HG02759 (cell line): ENCODE measurements around the gene ARHGEF4.

Source experiments
- ATAC-seq: cut with Tn5 transposase; IDR thresholded peaks from one replicate; pipeline ENCODE4 v1.9.1; 2021; ENCODE audit warnings: mild to moderate bottlenecking, moderate library complexity; ENCODE audit not compliant: unreplicated experiment

Gene ARHGEF4

GRCh38 chr2:131045286-131046027 is 208.7 kb downstream of the ARHGEF4 start:
- no peak for ATAC-seq

DNA sequence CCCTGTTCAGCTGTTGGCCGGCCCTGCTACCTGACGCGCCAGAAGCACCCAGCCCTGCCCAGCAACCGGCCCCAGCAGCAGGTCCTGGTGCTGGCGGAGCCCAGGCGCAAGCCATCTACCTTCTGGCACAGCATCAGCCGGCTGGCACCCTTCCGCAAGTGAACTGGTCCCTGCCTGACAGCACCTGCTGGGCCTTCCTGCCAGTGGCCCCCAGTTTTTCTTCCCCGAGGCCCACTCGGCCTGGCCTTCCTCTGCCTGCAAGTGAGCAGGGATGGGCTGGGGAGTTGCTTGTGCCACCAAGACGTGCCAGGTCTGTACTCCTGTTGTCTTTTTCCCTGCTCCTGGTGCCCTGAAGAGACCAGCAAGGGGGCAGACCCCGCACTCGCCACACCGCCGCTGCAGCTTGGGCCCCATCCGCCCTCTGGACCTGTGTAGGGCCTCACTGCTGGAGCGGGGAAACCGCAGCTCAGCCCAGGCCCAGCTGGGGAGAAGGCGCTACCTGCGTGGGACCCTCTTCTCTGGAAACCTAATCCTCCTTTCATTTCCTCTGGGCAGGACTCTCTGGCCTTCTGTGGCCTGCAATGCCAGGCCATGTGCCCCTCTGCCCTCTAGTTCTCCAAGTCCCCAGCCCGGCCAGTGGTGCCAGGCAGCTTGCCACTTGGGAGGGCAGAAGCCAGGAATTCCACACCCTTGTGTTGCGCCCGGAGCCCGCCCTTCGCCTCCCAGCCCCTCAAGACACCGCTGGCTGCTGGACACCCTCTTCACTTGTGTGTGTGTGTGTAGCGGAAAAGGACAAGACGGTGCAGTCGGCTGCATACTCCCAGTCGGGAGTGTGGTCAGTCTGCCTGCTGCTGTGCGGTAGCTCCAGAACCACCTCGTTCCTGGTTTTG is 209.6 kb downstream of the ARHGEF4 start:
- no peak for ATAC-seq

GRCh38 chr2:131046918-131047652 is 210.4 kb downstream of the ARHGEF4 start:
- ATAC-seq, result no peak

- ATAC-seq, result no peak
These were observed 211.3 kb downstream of the ARHGEF4 start for GRCh38 chr2:131047920-131048560.

DNA sequence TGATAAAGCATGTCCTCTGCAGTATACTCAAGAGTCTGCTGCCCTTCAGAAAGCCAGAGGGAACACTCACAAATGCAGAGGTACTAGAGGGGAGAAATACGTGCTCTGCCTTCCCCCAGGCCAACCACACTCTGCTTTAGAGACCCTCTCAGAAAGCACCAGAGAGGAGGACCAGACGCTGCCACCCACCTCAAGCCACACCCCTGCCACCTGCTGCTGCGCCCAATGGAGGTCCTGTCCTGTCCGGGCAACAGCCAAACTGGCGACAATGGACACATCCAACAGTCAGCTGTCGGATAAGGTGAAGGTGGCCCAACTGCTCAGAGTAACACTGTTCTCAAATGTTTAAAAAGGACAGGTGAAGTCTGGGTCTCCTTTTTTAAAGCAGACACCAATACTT is 211.9 kb downstream of the ARHGEF4 start:
- no peak for ATAC-seq

- ATAC-seq, result no peak
These were observed 212.5 kb downstream of the ARHGEF4 start for GRCh38 chr2:131049150-131049718.

GRCh38 chr2:131050896-131051295 is 214.2 kb downstream of the ARHGEF4 start:
- no peak for ATAC-seq

GRCh38 chr2:131052741-131053263 is 216.1 kb downstream of the ARHGEF4 start:
- no peak for ATAC-seq

DNA sequence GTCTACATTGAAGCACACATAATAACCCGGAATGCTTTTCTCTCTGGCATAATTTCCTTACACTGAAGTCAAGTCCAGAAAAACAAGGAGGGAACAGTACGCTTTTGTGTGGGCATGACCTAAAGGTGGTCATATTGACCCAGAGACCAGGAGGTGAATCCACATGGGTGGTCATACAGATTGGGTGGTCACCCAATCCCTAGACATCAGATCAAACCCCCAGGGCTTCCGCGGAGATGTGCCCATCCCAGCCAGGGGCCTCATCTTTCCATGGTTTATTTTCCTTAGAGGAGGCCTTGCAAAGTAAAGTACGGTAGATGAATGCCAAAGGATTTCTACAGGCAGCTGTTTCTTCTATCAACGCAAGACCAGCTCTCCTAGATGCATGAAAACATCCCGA is 217.8 kb downstream of the ARHGEF4 start:
- ATAC-seq, result no peak

DNA sequence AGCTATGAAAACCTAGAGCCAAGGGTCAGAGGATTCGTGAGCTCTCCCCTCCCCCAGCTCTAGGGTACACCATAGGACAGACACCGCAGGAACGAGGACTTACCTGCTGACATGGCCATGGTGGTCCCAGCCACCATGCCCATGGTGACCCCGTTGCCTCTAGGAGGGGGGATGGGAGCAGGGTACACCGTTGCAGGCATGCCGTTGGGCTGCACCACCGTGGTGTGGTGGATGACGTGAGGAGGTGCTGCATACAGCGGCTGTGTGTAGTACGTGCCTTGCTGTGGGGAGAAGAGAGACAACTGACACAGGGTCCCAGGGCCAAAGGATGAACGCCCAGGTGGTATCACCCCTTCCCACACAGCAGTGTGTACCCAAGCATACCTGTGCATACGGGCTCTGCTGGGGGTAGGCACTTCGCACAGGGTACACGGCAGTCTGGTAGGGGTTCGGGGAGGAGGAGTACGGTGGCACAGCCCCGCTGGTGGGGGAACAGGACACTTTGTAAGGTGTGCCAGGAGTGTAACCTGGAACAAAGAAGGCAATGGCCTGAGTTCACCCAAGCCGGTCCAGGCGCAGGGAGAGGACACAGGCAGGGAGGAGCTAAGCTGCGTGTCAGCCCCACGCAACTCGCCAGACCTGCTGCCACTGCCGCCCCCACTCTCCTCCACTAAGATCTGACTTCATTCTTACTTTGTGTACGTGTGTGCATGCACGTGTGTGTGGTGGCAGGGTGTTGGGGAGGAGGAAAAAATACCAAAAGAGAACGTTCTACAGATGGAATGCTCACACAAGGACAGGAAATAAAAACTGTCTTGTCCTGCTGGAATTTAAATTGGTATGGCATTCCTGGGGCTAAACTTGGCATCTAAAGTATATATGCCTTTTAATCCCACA is 218.7 kb downstream of the ARHGEF4 start:
- no peak for ATAC-seq

- no peak for ATAC-seq
These were observed 219.7 kb downstream of the ARHGEF4 start for GRCh38 chr2:131056204-131056931.

DNA sequence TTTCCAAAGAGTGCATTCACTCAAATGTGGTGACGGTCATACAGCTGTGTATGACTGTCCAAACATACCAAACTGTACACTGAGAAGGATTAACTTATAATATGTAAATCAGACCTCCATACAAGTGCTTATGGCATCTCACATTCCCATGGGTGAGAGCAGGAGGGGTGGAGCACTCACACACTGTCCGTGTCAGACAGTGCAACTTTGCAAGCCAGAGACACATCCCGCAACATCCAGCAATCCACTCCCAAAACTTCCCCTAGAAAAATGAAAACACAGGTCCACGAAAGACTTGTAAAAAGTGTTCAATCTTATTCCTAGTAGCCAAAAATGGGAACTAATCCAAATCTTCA is 220.2 kb downstream of the ARHGEF4 start:
- ATAC-seq, result no peak

GRCh38 chr2:131058214-131058843 is 221.6 kb downstream of the ARHGEF4 start:
- no peak for ATAC-seq

- no peak for ATAC-seq
These were observed 222.2 kb downstream of the ARHGEF4 start for GRCh38 chr2:131058920-131059319.

DNA sequence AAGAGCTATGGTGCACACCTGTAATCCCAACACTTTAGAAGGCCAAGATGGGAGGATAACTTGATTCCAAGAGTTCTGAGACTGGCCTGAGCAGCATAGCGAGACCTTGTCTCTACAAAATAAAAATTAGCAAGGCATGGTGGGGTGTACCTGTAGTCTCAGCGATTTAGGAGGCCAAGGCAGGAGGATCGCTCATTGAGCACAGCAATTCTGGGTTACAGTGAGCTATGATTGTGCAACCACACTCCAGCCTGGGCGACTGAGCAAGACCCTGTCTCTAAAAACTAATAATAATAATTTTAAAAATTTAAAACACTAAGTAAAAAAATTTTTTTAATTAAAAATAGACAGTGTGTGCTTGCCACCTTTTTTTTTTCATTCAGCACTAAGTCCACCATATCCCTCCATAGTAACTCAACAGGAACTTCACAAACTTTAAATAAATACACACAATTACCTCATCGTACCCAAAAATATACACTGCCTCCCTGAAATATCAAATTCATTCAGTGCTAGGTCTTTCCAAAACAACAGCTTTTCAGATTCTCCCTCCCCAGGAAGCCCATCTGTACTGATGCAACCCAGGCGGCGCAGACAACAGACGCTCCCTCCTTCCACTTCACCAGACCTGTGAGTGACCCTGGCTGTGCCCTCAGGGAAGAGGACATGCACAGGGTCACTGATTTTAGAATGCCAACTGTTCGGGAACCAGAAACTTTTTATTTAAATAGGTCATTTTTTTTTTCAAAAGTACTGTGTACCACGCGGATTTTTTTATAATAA is 227.0 kb downstream of the ARHGEF4 start:
- ATAC-seq, result no peak

DNA sequence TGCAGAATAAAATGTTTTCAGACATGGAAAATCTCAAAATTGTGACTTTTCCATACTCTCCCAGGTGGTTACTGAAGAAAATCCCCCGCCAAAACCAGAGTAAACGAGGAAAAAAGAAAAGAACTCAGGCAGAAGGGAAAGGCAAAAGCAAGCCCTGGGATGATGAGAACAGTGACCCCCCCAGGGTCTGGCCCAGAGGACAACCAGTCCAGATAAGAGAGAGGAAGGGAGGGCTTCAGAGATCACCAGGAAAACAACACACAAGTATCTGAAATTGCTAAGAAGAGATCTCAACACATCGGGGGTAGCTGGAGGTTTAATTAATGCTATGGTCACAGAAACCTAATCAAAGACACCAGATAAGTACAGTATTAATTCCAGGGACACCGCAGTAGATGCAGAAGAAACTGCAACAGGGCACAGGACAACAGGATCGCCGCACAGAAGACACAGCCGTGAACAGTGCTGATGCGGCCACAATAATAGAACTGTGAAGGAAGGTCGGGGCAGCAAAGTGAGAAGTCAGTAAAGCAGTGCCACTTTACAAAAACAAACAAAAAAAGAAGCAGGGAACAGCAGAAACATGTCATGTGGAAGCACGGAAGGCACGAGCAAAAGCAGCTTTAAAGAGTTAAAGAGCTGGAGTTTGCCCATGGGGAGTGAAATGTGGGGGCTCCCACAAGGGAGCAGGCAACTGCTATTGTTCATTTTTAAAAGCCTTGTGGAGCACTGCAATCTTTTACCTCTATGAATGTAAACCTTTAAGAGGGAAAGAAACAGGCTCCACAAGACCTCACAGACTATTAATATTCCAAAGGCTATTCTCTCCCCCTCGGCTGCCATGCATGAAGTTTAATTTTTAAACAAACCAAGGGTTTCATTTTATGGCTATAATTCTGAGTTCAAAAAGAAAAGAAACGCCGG is 228.1 kb downstream of the ARHGEF4 start:
- no peak for ATAC-seq
